ENCODE data around the gene SH3RF1.

Gene SH3RF1

GRCh38 chr4:169048868-169049414 lies 221.8 kb downstream of the SH3RF1 start:
- H3K36me3 ChIP-seq (ENCODE audit: insufficient read depth), result no peaks in the 10 kb centered on the region
- no peak for TF ChIP-seq CTCF (conservative IDR thresholded peaks at IDR 0.05; ENCODE audit: low read depth, low read length)
- no peak overlapping the region for H3K4me3 ChIP-seq (IDR thresholded peaks at IDR 0.05; ENCODE audit: insufficient read depth, low read depth, low read length)
- no peak overlapping the region for H3K9ac ChIP-seq
- H3K4me2 ChIP-seq, result no peak overlapping the region
- no peaks in the 10 kb centered on the region for H3K79me2 ChIP-seq (ENCODE audit: insufficient read depth, low read depth)
- H4K20me1 ChIP-seq (ENCODE audit: insufficient read depth), result no peaks in the 10 kb centered on the region
- H2AFZ ChIP-seq (ENCODE audit: low read depth), result no peak overlapping the region
- H3K27me3 ChIP-seq (ENCODE audit: insufficient read depth, low read depth), result no peaks in the 10 kb centered on the region
- no peak overlapping the region for H3K27ac ChIP-seq
- H3K4me1 ChIP-seq (ENCODE audit: low read depth, poor library complexity, severe bottlenecking), result no peaks in the 10 kb centered on the region

- no peak overlapping the region for H2AFZ ChIP-seq (ENCODE audit: low read depth)
- no peaks in the 10 kb centered on the region for H3K36me3 ChIP-seq (ENCODE audit: insufficient read depth)
- H3K27ac ChIP-seq, result no peak overlapping the region
- TF ChIP-seq CTCF (conservative IDR thresholded peaks at IDR 0.05; ENCODE audit: low read depth, low read length), result no peak
- H3K4me1 ChIP-seq (ENCODE audit: low read depth, poor library complexity, severe bottlenecking), result no peaks in the 10 kb centered on the region
- no peak overlapping the region for H3K9ac ChIP-seq
- no peaks in the 10 kb centered on the region for H3K79me2 ChIP-seq (ENCODE audit: insufficient read depth, low read depth)
- H3K27me3 ChIP-seq (ENCODE audit: insufficient read depth, low read depth), result no peaks in the 10 kb centered on the region
- no peak overlapping the region for H3K4me2 ChIP-seq
- no peak overlapping the region for H3K4me3 ChIP-seq (IDR thresholded peaks at IDR 0.05; ENCODE audit: insufficient read depth, low read depth, low read length)
- no peaks in the 10 kb centered on the region for H4K20me1 ChIP-seq (ENCODE audit: insufficient read depth)
These were observed 222.8 kb downstream of the SH3RF1 start for GRCh38 chr4:169047956-169048355.

- no peak for TF ChIP-seq CTCF (conservative IDR thresholded peaks at IDR 0.05; ENCODE audit: low read depth, low read length)
- H3K4me1 ChIP-seq (ENCODE audit: low read depth, poor library complexity, severe bottlenecking), result no peaks in the 10 kb centered on the region
- H4K20me1 ChIP-seq (ENCODE audit: insufficient read depth), result no peaks in the 10 kb centered on the region
- H3K79me2 ChIP-seq (ENCODE audit: insufficient read depth, low read depth), result no peaks in the 10 kb centered on the region
- no peak overlapping the region for H3K27ac ChIP-seq
- no peak overlapping the region for H3K9ac ChIP-seq
- H3K4me3 ChIP-seq (IDR thresholded peaks at IDR 0.05; ENCODE audit: insufficient read depth, low read depth, low read length), result no peak overlapping the region
- H3K4me2 ChIP-seq, result no peak overlapping the region
- no peaks in the 10 kb centered on the region for H3K36me3 ChIP-seq (ENCODE audit: insufficient read depth)
- no peaks in the 10 kb centered on the region for H3K27me3 ChIP-seq (ENCODE audit: insufficient read depth, low read depth)
- H2AFZ ChIP-seq (ENCODE audit: low read depth), result no peak overlapping the region
These were observed 224.7 kb downstream of the SH3RF1 start for GRCh38 chr4:169045862-169046584.

- Histone ChIP-seq H3K4me3 (IDR thresholded peaks at IDR 0.05; ENCODE audit: insufficient read depth, low read depth, low read length) (no peak overlapping the region), H3K4me1 (ENCODE audit: low read depth, poor library complexity, severe bottlenecking) (no peaks in the 10 kb centered on the region), H3K79me2 (ENCODE audit: insufficient read depth, low read depth) (no peaks in the 10 kb centered on the region), H3K27me3 (ENCODE audit: insufficient read depth, low read depth) (no peaks in the 10 kb centered on the region), H4K20me1 (ENCODE audit: insufficient read depth) (no peaks in the 10 kb centered on the region), H3K27ac (no peak overlapping the region), H3K36me3 (ENCODE audit: insufficient read depth) (no peaks in the 10 kb centered on the region), H3K4me2 (no peak overlapping the region), H3K9ac (no peak overlapping the region), H2AFZ (ENCODE audit: low read depth) (no peak overlapping the region)
- no peak for TF ChIP-seq CTCF (conservative IDR thresholded peaks at IDR 0.05; ENCODE audit: low read depth, low read length)
These were observed 225.9 kb downstream of the SH3RF1 start for GRCh38 chr4:169044714-169045447.
